Measurements from ENCODE around the gene MCTP1. TPM values are rescaled to one million over a fixed set of nuclear protein-coding genes. Genes with fewer than 3 reads are reported as not detected.
"Not testable (repeated sequence)": the region's sequence is repeated elsewhere in the genome, so short reads cannot be mapped to it uniquely, and the experiment has no call there.

Gene MCTP1
- total RNA-seq, 1 experiment from 2014 or later = 5.6 TPM

- ChIA-PET CTCF (interaction anchor here (0.7 to 1.3 kb wide), 2 partner anchors 15 to 954 kb away, joined by 3 to 9 read pairs; no protein-coding TSS in a partner anchor), POLR2A (no interaction called here)
- peaks cover 29% of the 10 kb centered on the region for H3K4me1 Mint-ChIP-seq
- H3K9me3 Mint-ChIP-seq = no peaks in the 10 kb centered on the region
- H3K36me3 Mint-ChIP-seq = no peaks in the 10 kb centered on the region
- ATAC-seq (no peak), DNase-seq (ENCODE audit: low spot score) (no peak)
- no peak for TF ChIP-seq MXD4 (CRISPR knock-in tag; IDR thresholded peaks at IDR 0.05; ENCODE audit: borderline replicate concordance)
- TF ChIP-seq, protein P1, sequence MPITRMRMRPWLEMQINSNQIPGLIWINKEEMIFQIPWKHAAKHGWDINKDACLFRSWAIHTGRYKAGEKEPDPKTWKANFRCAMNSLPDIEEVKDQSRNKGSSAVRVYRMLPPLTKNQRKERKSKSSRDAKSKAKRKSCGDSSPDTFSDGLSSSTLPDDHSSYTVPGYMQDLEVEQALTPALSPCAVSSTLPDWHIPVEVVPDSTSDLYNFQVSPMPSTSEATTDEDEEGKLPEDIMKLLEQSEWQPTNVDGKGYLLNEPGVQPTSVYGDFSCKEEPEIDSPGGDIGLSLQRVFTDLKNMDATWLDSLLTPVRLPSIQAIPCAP (CRISPR knock-in tag; IDR thresholded peaks at IDR 0.05) = no peak
- no peak for TF ChIP-seq IRF2 (CRISPR knock-in tag; IDR thresholded peaks at IDR 0.05; ENCODE audit: borderline replicate concordance, low read depth)
- no peak for TF ChIP-seq JUN (CRISPR knock-in tag; IDR thresholded peaks at IDR 0.05)
- TF ChIP-seq, protein P2, sequence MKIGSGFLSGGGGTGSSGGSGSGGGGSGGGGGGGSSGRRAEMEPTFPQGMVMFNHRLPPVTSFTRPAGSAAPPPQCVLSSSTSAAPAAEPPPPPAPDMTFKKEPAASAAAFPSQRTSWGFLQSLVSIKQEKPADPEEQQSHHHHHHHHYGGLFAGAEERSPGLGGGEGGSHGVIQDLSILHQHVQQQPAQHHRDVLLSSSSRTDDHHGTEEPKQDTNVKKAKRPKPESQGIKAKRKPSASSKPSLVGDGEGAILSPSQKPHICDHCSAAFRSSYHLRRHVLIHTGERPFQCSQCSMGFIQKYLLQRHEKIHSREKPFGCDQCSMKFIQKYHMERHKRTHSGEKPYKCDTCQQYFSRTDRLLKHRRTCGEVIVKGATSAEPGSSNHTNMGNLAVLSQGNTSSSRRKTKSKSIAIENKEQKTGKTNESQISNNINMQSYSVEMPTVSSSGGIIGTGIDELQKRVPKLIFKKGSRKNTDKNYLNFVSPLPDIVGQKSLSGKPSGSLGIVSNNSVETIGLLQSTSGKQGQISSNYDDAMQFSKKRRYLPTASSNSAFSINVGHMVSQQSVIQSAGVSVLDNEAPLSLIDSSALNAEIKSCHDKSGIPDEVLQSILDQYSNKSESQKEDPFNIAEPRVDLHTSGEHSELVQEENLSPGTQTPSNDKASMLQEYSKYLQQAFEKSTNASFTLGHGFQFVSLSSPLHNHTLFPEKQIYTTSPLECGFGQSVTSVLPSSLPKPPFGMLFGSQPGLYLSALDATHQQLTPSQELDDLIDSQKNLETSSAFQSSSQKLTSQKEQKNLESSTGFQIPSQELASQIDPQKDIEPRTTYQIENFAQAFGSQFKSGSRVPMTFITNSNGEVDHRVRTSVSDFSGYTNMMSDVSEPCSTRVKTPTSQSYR (CRISPR knock-in tag; IDR thresholded peaks at IDR 0.05) = no peak
- TF ChIP-seq ETV6 (CRISPR knock-in tag; IDR thresholded peaks at IDR 0.05) = no peak
- TF ChIP-seq, protein P3, sequence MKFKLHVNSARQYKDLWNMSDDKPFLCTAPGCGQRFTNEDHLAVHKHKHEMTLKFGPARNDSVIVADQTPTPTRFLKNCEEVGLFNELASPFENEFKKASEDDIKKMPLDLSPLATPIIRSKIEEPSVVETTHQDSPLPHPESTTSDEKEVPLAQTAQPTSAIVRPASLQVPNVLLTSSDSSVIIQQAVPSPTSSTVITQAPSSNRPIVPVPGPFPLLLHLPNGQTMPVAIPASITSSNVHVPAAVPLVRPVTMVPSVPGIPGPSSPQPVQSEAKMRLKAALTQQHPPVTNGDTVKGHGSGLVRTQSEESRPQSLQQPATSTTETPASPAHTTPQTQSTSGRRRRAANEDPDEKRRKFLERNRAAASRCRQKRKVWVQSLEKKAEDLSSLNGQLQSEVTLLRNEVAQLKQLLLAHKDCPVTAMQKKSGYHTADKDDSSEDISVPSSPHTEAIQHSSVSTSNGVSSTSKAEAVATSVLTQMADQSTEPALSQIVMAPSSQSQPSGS (CRISPR knock-in tag; IDR thresholded peaks at IDR 0.05; ENCODE audit: borderline replicate concordance, low read depth) = no peak
- TF ChIP-seq ZNF317 (CRISPR knock-in tag; IDR thresholded peaks at IDR 0.05; ENCODE audit: borderline replicate concordance, low read depth) = no peak
- no peak for TF ChIP-seq GRHL2 (CRISPR knock-in tag; IDR thresholded peaks at IDR 0.05; ENCODE audit: insufficient replicate concordance, severe bottlenecking)
- TF ChIP-seq ZNF121 (CRISPR knock-in tag; IDR thresholded peaks at IDR 0.05) = no peak
- TF ChIP-seq EMX1 (CRISPR knock-in tag; IDR thresholded peaks at IDR 0.05) = no peak
- TF ChIP-seq PRRX2 (CRISPR knock-in tag; IDR thresholded peaks at IDR 0.05) = no peak
- TF ChIP-seq MYBL2 (CRISPR knock-in tag; IDR thresholded peaks at IDR 0.05) = no peak
- TF ChIP-seq, protein P4, sequence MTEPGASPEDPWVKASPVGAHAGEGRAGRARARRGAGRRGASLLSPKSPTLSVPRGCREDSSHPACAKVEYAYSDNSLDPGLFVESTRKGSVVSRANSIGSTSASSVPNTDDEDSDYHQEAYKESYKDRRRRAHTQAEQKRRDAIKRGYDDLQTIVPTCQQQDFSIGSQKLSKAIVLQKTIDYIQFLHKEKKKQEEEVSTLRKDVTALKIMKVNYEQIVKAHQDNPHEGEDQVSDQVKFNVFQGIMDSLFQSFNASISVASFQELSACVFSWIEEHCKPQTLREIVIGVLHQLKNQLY (CRISPR knock-in tag; IDR thresholded peaks at IDR 0.05) = no peak
- no peak for TF ChIP-seq GTF2I (CRISPR knock-in tag; conservative IDR thresholded peaks at IDR 0.05)
- no peak for TF ChIP-seq HMGXB4 (CRISPR knock-in tag; IDR thresholded peaks at IDR 0.05)
- no peak for TF ChIP-seq E2F1 (CRISPR knock-in tag; IDR thresholded peaks at IDR 0.05)
- TF ChIP-seq ZNF671 (CRISPR knock-in tag; IDR thresholded peaks at IDR 0.05) = no peak
- no peak overlapping the region for H3K4me3 Mint-ChIP-seq
- H3K27ac Mint-ChIP-seq = no peak overlapping the region
- H3K27me3 Mint-ChIP-seq (ENCODE audit: low read depth) = no peaks in the 10 kb centered on the region
Observed at GRCh38 chr5:94847019-94847418, 437.9 kb downstream of the MCTP1 start.

- CTCF ChIA-PET; H3K4me3 Mint-ChIP-seq; H3K27ac Mint-ChIP-seq; DNase-seq (ENCODE audit: low spot score); H3K36me3 Mint-ChIP-seq; POLR2A ChIA-PET; ATAC-seq; H3K9me3 Mint-ChIP-seq; H3K27me3 Mint-ChIP-seq (ENCODE audit: low read depth): not testable (repeated sequence)
- H3K4me1 Mint-ChIP-seq = peaks cover 26% of the 10 kb centered on the region
Observed at GRCh38 chr5:94845696-94846095, 439.2 kb downstream of the MCTP1 start.

All from WTC11 (cell line).